Gastrocnemius medialis (tissue), 4 donors: Measurements from ENCODE around the gene DMRT3.

Experiments used
- CTCF ChIP-seq, 5 experiments: fragments of 450-650 bp in 3 of 5; fragments of 200-600 bp in 2 of 5; sonication (generic) in 2 of 5; IDR thresholded peaks in 4 of 5; conservative IDR thresholded peaks in 1 of 5; 1 replicate in 4 of 5; 2 replicates in 1 of 5; pipeline ENCODE4 v1.5.1; 2016 to 2019; ENCODE audit warnings: antibody characterized with exemption in 5 of 5, mild to moderate bottlenecking in 3 of 5, moderate library complexity in 3 of 5
- POLR2A ChIP-seq, 2 donors: fragments of 450-650 bp; IDR thresholded peaks; one replicate each; pipeline ENCODE4 v1.6.1; 2017; ENCODE audit warnings: antibody characterized with exemption in 2 of 2, mild to moderate bottlenecking in 2 of 2, moderate library complexity in 2 of 2

DNA sequence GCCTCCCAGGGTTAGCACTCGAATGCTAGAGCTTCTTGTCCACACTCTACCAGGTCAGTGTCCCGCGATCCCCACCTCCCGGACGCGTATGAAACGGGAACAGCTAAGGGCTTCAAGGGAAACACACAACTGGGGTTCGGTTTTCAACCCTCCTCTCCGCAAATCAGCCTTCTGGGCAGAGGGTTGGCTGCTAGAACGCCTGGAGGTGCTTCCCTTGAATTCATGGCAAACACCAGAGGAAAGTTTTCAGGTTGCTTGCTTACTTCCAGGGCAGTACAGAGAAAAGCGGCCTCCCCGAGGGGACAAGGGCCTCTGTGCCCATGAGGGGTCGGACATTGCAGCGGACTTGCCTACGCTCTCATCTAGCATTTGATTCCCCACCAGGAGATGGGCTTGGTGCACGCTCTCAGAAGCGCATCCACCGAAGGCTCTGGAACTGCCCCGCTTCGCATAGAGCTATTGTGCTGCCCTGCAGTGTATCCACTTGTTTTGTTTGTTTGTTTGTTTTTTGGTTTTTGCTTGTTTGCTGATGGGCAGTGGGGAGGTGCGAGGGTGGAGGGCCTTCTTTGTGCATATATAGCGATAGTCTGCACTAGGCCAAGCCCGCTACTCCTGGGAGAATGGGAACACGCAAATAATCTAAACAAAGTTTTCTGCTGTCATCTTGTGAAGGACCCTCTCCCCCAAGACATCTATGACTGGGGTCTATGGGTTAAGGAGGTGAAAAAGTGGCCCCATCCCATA is 1.3 kb upstream of the DMRT3 start:
- TF ChIP-seq CTCF (IDR thresholded peaks at IDR 0.05 in 4 of 5, conservative IDR thresholded peaks at IDR 0.05 in 1 of 5) (no peak), POLR2A (IDR thresholded peaks at IDR 0.05) (no peak)
